Neural progenitor cell (in vitro differentiated cells): Measurements from ENCODE around the gene CSF3R.

ENCODE experiments used
- EZH2 ChIP-seq: fragments of 200-600 bp; sonication (generic); IDR thresholded peaks from 2 replicates; pipeline ENCODE4 v1.6.1; 2017; ENCODE audit warnings: antibody characterized with exemption, mild to moderate bottlenecking, moderate library complexity
- TF ChIP-seq, protein P1 (sequence below): fragments of 200-600 bp; sonication (generic); IDR thresholded peaks from 2 replicates; pipeline ENCODE4 v1.5.1; 2017; ENCODE audit warnings: antibody characterized with exemption, mild to moderate bottlenecking

DNA sequence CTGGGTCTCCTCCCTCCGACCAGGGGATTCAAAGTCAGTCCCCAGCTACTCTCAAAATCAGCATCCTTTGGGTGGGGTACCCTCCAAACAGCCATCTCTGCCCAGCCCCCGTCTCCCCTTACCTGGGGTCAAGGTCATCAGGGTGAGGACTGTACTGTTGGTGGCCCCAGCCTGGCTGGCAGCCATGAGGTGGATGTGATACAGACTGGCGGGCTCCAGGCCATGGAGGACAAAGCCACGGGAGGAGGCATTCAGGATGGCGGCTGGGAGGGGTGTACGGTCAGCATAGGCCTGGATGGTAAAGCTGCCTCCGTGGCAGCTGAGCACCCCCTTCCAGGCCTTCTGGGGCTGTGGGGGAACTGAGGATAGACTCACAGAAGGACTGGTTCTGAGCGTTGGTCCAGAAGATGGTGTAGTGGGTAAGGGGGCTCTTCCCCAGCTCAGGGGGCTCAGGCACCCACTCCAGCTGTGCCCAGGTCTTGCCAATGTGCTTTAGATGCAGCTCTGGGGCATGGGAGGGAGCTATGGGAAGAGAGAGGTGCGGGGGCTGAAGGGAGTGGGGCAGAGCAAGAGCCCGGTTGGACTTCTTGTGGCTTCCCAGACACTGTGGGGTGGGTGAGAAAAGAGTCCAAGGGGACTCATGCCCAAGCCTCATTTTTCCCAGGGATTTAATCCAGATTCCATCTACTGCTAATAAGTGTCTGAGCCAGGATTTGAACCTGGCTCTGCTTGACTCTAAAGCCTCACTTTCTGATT lies 14.8 kb downstream of the CSF3R start:
- TF ChIP-seq, protein P1, sequence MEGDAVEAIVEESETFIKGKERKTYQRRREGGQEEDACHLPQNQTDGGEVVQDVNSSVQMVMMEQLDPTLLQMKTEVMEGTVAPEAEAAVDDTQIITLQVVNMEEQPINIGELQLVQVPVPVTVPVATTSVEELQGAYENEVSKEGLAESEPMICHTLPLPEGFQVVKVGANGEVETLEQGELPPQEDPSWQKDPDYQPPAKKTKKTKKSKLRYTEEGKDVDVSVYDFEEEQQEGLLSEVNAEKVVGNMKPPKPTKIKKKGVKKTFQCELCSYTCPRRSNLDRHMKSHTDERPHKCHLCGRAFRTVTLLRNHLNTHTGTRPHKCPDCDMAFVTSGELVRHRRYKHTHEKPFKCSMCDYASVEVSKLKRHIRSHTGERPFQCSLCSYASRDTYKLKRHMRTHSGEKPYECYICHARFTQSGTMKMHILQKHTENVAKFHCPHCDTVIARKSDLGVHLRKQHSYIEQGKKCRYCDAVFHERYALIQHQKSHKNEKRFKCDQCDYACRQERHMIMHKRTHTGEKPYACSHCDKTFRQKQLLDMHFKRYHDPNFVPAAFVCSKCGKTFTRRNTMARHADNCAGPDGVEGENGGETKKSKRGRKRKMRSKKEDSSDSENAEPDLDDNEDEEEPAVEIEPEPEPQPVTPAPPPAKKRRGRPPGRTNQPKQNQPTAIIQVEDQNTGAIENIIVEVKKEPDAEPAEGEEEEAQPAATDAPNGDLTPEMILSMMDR, result no peak
- TF ChIP-seq EZH2, result no peak
